ENCODE data around the gene SDCBP2. TPM values are rescaled to one million over a fixed set of nuclear protein-coding genes. Genes with fewer than 3 reads are reported as not detected.

The SDCBP2 gene
- total RNA-seq, 2 donors from 2014 or later, result 4.9 to 18.5 TPM

- H3K9me3 Mint-ChIP-seq, result no peaks in the 10 kb centered on the region
- no peak overlapping the region for H3K27ac Mint-ChIP-seq
- ATAC-seq, result no peak
- peaks cover 0 to 4% of the 10 kb centered on the region in 2 donors for H3K36me3 Mint-ChIP-seq
- DNase-seq (ENCODE audit: low spot score in 2 of 2), result no peak
These were observed 19.5 kb downstream of the SDCBP2 start for GRCh38 chr20:1309439-1309847.

DNA sequence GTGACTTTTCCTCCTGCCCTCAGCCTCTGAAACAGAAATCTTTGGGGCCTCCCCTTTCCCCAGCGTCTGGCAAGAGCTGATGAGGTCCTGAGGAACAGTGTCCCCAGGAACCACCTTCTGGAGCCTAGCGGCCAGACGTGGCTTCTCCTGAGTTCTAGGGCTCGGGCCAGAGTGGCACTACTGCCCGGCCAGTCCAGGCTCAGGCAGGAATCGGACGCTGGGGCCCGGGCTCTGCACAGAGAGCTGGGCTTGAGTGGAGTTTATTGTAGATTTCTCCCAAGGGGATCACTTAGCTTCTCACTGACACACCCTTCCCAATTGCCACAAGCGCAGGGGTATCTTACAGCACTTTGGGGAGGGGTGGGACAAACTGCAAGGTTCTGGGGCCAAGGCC lies 20.2 kb downstream of the SDCBP2 start:
- Mint-ChIP-seq H3K9me3 (no peaks in the 10 kb centered on the region), H3K27ac (peak overlapping the region in 1 of 2 donors; percentile 84), H3K36me3 (peaks cover 0 to 4% of the 10 kb centered on the region in 2 donors)
- DNase-seq (ENCODE audit: low spot score in 2 of 2), result no peak
- no peak for ATAC-seq

GRCh38 chr20:1308067-1308701 lies 20.8 kb downstream of the SDCBP2 start:
- Mint-ChIP-seq H3K27ac (peak overlapping the region; percentile 24 to 84), H3K9me3 (no peaks in the 10 kb centered on the region), H3K36me3 (peaks cover 0 to 4% of the 10 kb centered on the region in 2 donors)
- DNase-seq (ENCODE audit: low spot score in 2 of 2), result no peak
- no peak for ATAC-seq

GRCh38 chr20:1307571-1307971 lies 21.4 kb downstream of the SDCBP2 start:
- no peaks in the 10 kb centered on the region for H3K9me3 Mint-ChIP-seq
- no peak for DNase-seq (ENCODE audit: low spot score in 2 of 2)
- H3K27ac Mint-ChIP-seq, result peak overlapping the region in 1 of 2 donors; percentile 24
- H3K36me3 Mint-ChIP-seq, result peaks cover 0 to 4% of the 10 kb centered on the region in 2 donors
- ATAC-seq, result no peak

- Mint-ChIP-seq H3K36me3 (peaks cover 0 to 4% of the 10 kb centered on the region in 2 donors), H3K9me3 (no peaks in the 10 kb centered on the region), H3K27ac (peak overlapping the region in 1 of 2 donors; percentile 45)
- no peak for ATAC-seq
- no peak for DNase-seq (ENCODE audit: low spot score in 2 of 2)
These were observed 21.8 kb downstream of the SDCBP2 start for GRCh38 chr20:1307171-1307570.

- no peak for DNase-seq (ENCODE audit: low spot score in 2 of 2)
- Mint-ChIP-seq H3K36me3 (peaks cover 0 to 4% of the 10 kb centered on the region in 2 donors), H3K27ac (peak overlapping the region; percentile 44 to 45), H3K9me3 (no peaks in the 10 kb centered on the region)
- ATAC-seq, result no peak
These were observed 22.4 kb downstream of the SDCBP2 start for GRCh38 chr20:1306316-1307135.

- Mint-ChIP-seq H3K9me3 (no peaks in the 10 kb centered on the region), H3K36me3 (peaks cover 0 to 4% of the 10 kb centered on the region in 2 donors), H3K27ac (peak overlapping the region; percentile 54 to 68)
- no peak for ATAC-seq
- DNase-seq (ENCODE audit: low spot score in 2 of 2), result no peak
These were observed 23.2 kb downstream of the SDCBP2 start for GRCh38 chr20:1305712-1306111.

- Mint-ChIP-seq H3K36me3 (peaks cover 0 to 4% of the 10 kb centered on the region in 2 donors), H3K9me3 (no peaks in the 10 kb centered on the region), H3K27ac (peak overlapping the region; percentile 13 to 54)
- ATAC-seq (no peak), DNase-seq (ENCODE audit: low spot score in 2 of 2) (no peak)
These were observed 24.0 kb downstream of the SDCBP2 start for GRCh38 chr20:1304710-1305515.

GRCh38 chr20:1302685-1303541 lies 26.0 kb downstream of the SDCBP2 start:
- no peak overlapping the region for H3K27ac Mint-ChIP-seq
- ATAC-seq, result peak; percentile 15 to 21
- no peak for DNase-seq (ENCODE audit: low spot score in 2 of 2)
- no peaks in the 10 kb centered on the region for H3K9me3 Mint-ChIP-seq
- peaks cover 0 to 4% of the 10 kb centered on the region in 2 donors for H3K36me3 Mint-ChIP-seq

DNA sequence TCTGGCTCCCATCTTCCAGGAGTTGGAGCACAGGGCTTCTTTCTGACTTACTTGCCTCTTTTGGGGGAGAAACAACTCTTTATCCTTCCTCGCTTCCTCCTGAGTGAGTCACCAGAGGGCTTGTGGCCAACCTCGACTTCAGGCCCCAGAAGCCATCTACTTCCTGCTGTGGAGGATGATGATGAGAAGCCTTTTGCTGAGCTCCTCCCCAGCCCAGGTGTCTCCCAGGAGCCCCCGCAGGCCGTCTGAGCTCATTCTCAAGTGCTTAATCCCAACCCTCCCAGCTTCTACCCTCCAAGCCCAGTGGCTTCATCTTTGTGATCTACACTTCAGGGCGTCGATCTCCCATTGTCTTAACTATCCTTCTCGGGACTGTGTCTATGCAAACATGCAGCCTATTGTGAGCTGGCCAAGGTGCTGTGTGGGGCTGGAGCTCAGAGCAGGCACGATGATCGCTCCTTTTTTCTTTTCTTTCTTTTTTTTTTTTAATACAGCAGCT lies 27.9 kb downstream of the SDCBP2 start:
- peak; percentile 33 to 71 for DNase-seq (ENCODE audit: low spot score in 2 of 2)
- peak; percentile 87 to 90 for ATAC-seq
- Mint-ChIP-seq H3K9me3 (no peaks in the 10 kb centered on the region), H3K27ac (peak overlapping the region; percentile 88 to 98), H3K36me3 (peaks cover 0 to 4% of the 10 kb centered on the region in 2 donors)

GRCh38 chr20:1300083-1300840 lies 28.7 kb downstream of the SDCBP2 start:
- ATAC-seq, result peak; percentile 4 to 11
- Mint-ChIP-seq H3K9me3 (no peaks in the 10 kb centered on the region), H3K27ac (peak overlapping the region; percentile 88 to 98), H3K36me3 (peaks cover 0 to under 1% of the 10 kb centered on the region in 2 donors)
- DNase-seq (ENCODE audit: low spot score in 2 of 2), result no peak

GRCh38 chr20:1299522-1299921 lies 29.4 kb downstream of the SDCBP2 start:
- Mint-ChIP-seq H3K27ac (peak overlapping the region; percentile 60 to 88), H3K36me3 (no peaks in the 10 kb centered on the region), H3K9me3 (no peaks in the 10 kb centered on the region)
- DNase-seq (ENCODE audit: low spot score in 2 of 2), result peak in 1 of 2 donors; percentile 23
- ATAC-seq, result peak in 1 of 2 donors; percentile 39

DNA sequence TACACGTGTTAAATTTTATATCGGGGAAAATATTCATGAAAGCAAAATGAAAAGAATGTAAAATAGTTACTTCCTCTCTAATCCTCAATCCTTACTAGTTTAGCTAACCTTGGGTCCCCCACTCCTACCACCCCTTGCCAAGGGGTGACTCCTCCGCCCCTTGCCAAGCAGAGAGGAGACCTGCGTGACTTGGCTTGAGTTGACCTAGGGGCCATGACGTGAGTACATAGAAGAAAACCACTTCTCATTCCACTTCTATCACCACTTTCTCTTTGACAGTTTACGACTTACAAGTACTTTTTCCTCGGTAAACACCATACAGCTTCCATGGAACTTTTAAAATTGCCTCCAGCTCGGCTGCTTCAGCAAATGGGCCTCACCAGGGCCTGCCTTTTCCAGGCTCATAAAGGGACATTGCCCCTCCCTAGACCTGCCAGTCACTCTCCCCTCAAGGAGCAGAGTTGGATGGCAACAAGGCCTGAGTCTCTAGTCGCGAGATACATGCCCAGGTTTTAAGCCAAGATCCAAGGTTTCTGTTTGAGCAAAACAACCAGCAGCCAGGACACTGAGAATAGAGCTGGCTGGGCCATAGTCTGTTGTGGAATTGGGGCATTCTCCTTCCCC lies 29.9 kb downstream of the SDCBP2 start:
- H3K9me3 Mint-ChIP-seq, result no peaks in the 10 kb centered on the region
- DNase-seq (ENCODE audit: low spot score in 2 of 2) (no peak), ATAC-seq (no peak)
- H3K36me3 Mint-ChIP-seq, result no peaks in the 10 kb centered on the region
- H3K27ac Mint-ChIP-seq, result peak overlapping the region; percentile 24 to 88

- Mint-ChIP-seq H3K9me3 (no peaks in the 10 kb centered on the region), H3K36me3 (no peaks in the 10 kb centered on the region), H3K27ac (no peak overlapping the region)
- no peak for ATAC-seq
- no peak for DNase-seq (ENCODE audit: low spot score in 2 of 2)
These were observed 30.8 kb downstream of the SDCBP2 start for GRCh38 chr20:1298166-1298565.

- no peaks in the 10 kb centered on the region for H3K9me3 Mint-ChIP-seq
- peak overlapping the region; percentile 29 to 86 for H3K27ac Mint-ChIP-seq
- H3K36me3 Mint-ChIP-seq, result no peaks in the 10 kb centered on the region
- DNase-seq (ENCODE audit: low spot score in 2 of 2), result no peak
- ATAC-seq, result no peak
These were observed 31.5 kb downstream of the SDCBP2 start for GRCh38 chr20:1297486-1297885.

Data from activated naive CD4-positive, alpha-beta T cell treated with anti-CD3 and anti-CD28 coated beads, Interleukin-2, amount 50 U/mL, for 72 hours (primary cell).